Measurements from ENCODE around the gene WDR27. TPM values are rescaled to one million over a fixed set of nuclear protein-coding genes. Genes with fewer than 3 reads are reported as not detected.

WDR27 gene
- polyA plus RNA-seq, 2 donors, result 10.3 to 24.0 TPM

GRCh38 chr6:169657284-169657610 is 44.6 kb downstream of the WDR27 start:
- Histone ChIP-seq H3K9me3 (ENCODE audit: control insufficient read depth in 2 of 2, insufficient read depth in 1 of 2, low read depth in 1 of 2, low read length in 1 of 2) (no peaks in the 10 kb centered on the region), H3K4me3 (ENCODE audit: low read depth in 1 of 2, low read length in 2 of 2) (no peak overlapping the region), H3K27ac (ENCODE audit: low read depth in 2 of 2, low read length in 1 of 2) (no peak overlapping the region), H3K27me3 (ENCODE audit: control insufficient read depth in 1 of 2, insufficient read depth in 2 of 2, low read length in 2 of 2) (no peaks in the 10 kb centered on the region), H3K36me3 (ENCODE audit: control insufficient read depth in 2 of 2, insufficient read depth in 2 of 2, low read length in 1 of 2) (peaks cover 3 to 20% of the 10 kb centered on the region in 2 donors), H3K4me1 (ENCODE audit: control insufficient read depth in 2 of 2, insufficient read depth in 2 of 2, low read length in 1 of 2) (peaks cover 0 to 5% of the 10 kb centered on the region in 2 donors)
- WGBS, 2 donors, result 85 to 92% methylated on average over 13 of the region's 13 CpGs

DNA sequence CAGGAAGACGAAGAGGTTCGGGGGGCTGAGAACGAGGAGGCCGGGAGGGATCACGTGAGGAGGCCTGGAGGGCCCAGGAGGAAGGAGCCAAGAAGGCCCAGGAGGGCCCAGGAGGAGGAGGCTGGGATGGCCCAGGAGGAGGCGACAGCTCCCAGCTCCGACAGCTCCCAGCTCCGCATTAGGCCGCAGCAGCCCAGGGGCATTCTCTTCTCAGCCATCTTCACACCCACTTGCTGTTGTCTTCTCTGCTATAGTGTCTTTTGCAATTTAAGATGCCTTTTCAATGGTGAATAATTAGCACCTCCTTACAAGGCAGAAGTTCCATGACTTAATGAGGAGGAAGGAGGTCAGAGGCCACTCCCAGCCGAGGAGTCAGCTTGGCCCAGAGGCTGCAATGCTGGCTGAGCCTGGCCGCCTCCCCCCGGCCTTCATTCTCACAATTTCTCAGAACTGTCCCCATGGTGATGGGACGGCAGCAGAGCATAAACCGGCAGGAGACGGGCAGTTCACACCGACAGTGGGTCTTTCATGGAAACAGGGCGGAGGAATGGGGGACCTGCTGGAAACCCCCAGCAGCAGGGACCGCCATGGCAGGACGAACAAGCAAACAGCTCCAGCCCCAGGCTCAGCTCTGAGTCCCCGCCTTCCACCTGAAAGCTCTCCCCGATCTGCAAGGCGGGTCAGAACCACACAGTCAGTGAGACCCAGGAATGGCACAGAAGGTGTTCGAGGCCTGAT is 45.1 kb downstream of the WDR27 start:
- Histone ChIP-seq H3K27me3 (ENCODE audit: control insufficient read depth in 1 of 2, insufficient read depth in 2 of 2, low read length in 2 of 2) (no peaks in the 10 kb centered on the region), H3K4me3 (ENCODE audit: low read depth in 1 of 2, low read length in 2 of 2) (no peak overlapping the region), H3K36me3 (ENCODE audit: control insufficient read depth in 2 of 2, insufficient read depth in 2 of 2, low read length in 1 of 2) (peaks cover 3 to 20% of the 10 kb centered on the region in 2 donors), H3K9me3 (ENCODE audit: control insufficient read depth in 2 of 2, insufficient read depth in 1 of 2, low read depth in 1 of 2, low read length in 1 of 2) (no peaks in the 10 kb centered on the region), H3K27ac (ENCODE audit: low read depth in 2 of 2, low read length in 1 of 2) (no peak overlapping the region), H3K4me1 (ENCODE audit: control insufficient read depth in 2 of 2, insufficient read depth in 2 of 2, low read length in 1 of 2) (peaks cover 0 to 5% of the 10 kb centered on the region in 2 donors)
- 95% methylated on average over 22 to 23 of the region's 23 CpGs for WGBS, 2 donors

DNA sequence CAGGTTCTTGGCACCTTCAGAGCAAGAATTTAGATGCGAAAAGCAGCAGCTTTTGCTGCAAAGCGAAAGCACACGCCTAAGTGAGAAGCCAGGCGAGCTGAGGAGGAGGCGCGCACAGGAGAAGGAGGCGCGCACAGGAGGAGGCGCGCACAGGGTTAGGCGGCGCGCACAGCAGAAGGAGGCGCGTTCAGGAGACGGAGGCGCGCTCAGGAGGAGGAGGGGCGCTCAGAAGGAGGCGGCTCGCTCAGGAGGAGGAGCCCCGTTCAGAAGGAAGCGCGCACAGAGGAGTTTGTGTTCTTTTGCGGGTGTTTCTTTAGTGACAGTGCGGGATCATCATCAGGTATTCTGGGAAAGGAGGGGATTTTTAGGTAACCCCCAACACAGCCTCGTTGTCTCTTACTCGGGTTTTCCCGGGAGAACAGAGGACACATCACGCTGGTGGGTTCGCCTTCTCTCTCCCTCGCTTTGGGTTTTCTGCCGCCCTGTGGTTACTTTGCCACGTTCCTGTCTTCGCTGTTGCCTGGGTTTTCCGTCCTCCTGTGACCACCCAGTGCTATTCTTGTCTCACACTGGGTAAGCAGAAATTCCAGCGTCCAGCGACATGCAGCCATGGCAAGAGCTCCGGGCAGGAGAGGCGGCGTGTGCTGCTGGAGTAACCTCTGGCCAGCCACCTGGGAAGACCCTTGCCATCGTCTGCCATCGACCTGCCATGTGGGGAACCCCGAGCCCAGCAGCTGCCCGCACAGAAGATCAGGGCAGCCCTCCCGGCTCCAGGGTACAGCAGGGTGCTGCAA is 47.0 kb downstream of the WDR27 start:
- H3K4me3 ChIP-seq (ENCODE audit: low read depth in 1 of 2, low read length in 2 of 2), result peak overlapping the region; percentile 37 to 49
- no peaks in the 10 kb centered on the region for H3K9me3 ChIP-seq (ENCODE audit: control insufficient read depth in 2 of 2, insufficient read depth in 1 of 2, low read depth in 1 of 2, low read length in 1 of 2)
- H3K27ac ChIP-seq (ENCODE audit: low read depth in 2 of 2, low read length in 1 of 2), result peak overlapping the region; percentile 66 to 73
- H3K36me3 ChIP-seq (ENCODE audit: control insufficient read depth in 2 of 2, insufficient read depth in 2 of 2, low read length in 1 of 2), result peaks cover 2 to 16% of the 10 kb centered on the region in 2 donors
- peaks cover 0 to 5% of the 10 kb centered on the region in 2 donors for H3K4me1 ChIP-seq (ENCODE audit: control insufficient read depth in 2 of 2, insufficient read depth in 2 of 2, low read length in 1 of 2)
- H3K27me3 ChIP-seq (ENCODE audit: control insufficient read depth in 1 of 2, insufficient read depth in 2 of 2, low read length in 2 of 2), result no peaks in the 10 kb centered on the region
- 52 to 58% methylated on average over 46 of the region's 46 CpGs for WGBS, 2 donors

GRCh38 chr6:169653691-169654090 is 48.1 kb downstream of the WDR27 start:
- H3K27me3 ChIP-seq (ENCODE audit: control insufficient read depth in 1 of 2, insufficient read depth in 2 of 2, low read length in 2 of 2), result no peaks in the 10 kb centered on the region
- peak overlapping the region in 1 of 2 donors; percentile 10 for H3K4me3 ChIP-seq (ENCODE audit: low read depth in 1 of 2, low read length in 2 of 2)
- 80 to 83% methylated on average over 6 of the region's 6 CpGs for WGBS, 2 donors

GRCh38 chr6:169652896-169653295 is 48.9 kb downstream of the WDR27 start:
- no peaks in the 10 kb centered on the region for H3K27me3 ChIP-seq (ENCODE audit: control insufficient read depth in 1 of 2, insufficient read depth in 2 of 2, low read length in 2 of 2)
- WGBS, 2 donors, result 96 to 98% methylated on average over 11 of the region's 11 CpGs
- H3K9me3 ChIP-seq (ENCODE audit: control insufficient read depth in 2 of 2, insufficient read depth in 1 of 2, low read depth in 1 of 2, low read length in 1 of 2), result no peaks in the 10 kb centered on the region
- peaks cover 0 to 7% of the 10 kb centered on the region in 2 donors for H3K36me3 ChIP-seq (ENCODE audit: control insufficient read depth in 2 of 2, insufficient read depth in 2 of 2, low read length in 1 of 2)
- no peak overlapping the region for H3K4me3 ChIP-seq (ENCODE audit: low read depth in 1 of 2, low read length in 2 of 2)
- no peak overlapping the region for H3K27ac ChIP-seq (ENCODE audit: low read depth in 2 of 2, low read length in 1 of 2)
- H3K4me1 ChIP-seq (ENCODE audit: control insufficient read depth in 2 of 2, insufficient read depth in 2 of 2, low read length in 1 of 2), result peaks cover 0 to 5% of the 10 kb centered on the region in 2 donors

More at GRCh38 chr6:169653691-169654090, 48.1 kb downstream of the WDR27 start:
- peak overlapping the region in 1 of 2 donors; percentile 17 for H3K27ac ChIP-seq (ENCODE audit: low read depth in 2 of 2, low read length in 1 of 2)
- H3K9me3 ChIP-seq (ENCODE audit: control insufficient read depth in 2 of 2, insufficient read depth in 1 of 2, low read depth in 1 of 2, low read length in 1 of 2), result no peaks in the 10 kb centered on the region
- H3K4me1 ChIP-seq (ENCODE audit: control insufficient read depth in 2 of 2, insufficient read depth in 2 of 2, low read length in 1 of 2), result peaks cover 0 to 5% of the 10 kb centered on the region in 2 donors
- H3K36me3 ChIP-seq (ENCODE audit: control insufficient read depth in 2 of 2, insufficient read depth in 2 of 2, low read length in 1 of 2), result peaks cover 0 to 7% of the 10 kb centered on the region in 2 donors

- Histone ChIP-seq H3K36me3 (ENCODE audit: control insufficient read depth in 2 of 2, insufficient read depth in 2 of 2, low read length in 1 of 2) (no peaks in the 10 kb centered on the region), H3K4me3 (ENCODE audit: low read depth in 1 of 2, low read length in 2 of 2) (no peak overlapping the region), H3K4me1 (ENCODE audit: control insufficient read depth in 2 of 2, insufficient read depth in 2 of 2, low read length in 1 of 2) (peaks cover 3 to 8% of the 10 kb centered on the region in 2 donors), H3K27me3 (ENCODE audit: control insufficient read depth in 1 of 2, insufficient read depth in 2 of 2, low read length in 2 of 2) (no peaks in the 10 kb centered on the region), H3K27ac (ENCODE audit: low read depth in 2 of 2, low read length in 1 of 2) (no peak overlapping the region), H3K9me3 (ENCODE audit: control insufficient read depth in 2 of 2, insufficient read depth in 1 of 2, low read depth in 1 of 2, low read length in 1 of 2) (no peaks in the 10 kb centered on the region)
- 93 to 95% methylated on average over 12 of the region's 12 CpGs for WGBS, 2 donors
Observed at GRCh38 chr6:169651498-169651897, 50.3 kb downstream of the WDR27 start.

- Histone ChIP-seq H3K4me3 (ENCODE audit: low read depth in 1 of 2, low read length in 2 of 2) (no peak overlapping the region), H3K36me3 (ENCODE audit: control insufficient read depth in 2 of 2, insufficient read depth in 2 of 2, low read length in 1 of 2) (no peaks in the 10 kb centered on the region), H3K9me3 (ENCODE audit: control insufficient read depth in 2 of 2, insufficient read depth in 1 of 2, low read depth in 1 of 2, low read length in 1 of 2) (no peaks in the 10 kb centered on the region), H3K4me1 (ENCODE audit: control insufficient read depth in 2 of 2, insufficient read depth in 2 of 2, low read length in 1 of 2) (peaks cover 3 to 11% of the 10 kb centered on the region in 2 donors), H3K27me3 (ENCODE audit: control insufficient read depth in 1 of 2, insufficient read depth in 2 of 2, low read length in 2 of 2) (no peaks in the 10 kb centered on the region), H3K27ac (ENCODE audit: low read depth in 2 of 2, low read length in 1 of 2) (no peak overlapping the region)
- WGBS, 2 donors, result 94 to 97% methylated on average over 4 to 6 of the region's 6 CpGs
Observed at GRCh38 chr6:169650959-169651292, 50.9 kb downstream of the WDR27 start.

GRCh38 chr6:169650241-169650958 is 51.4 kb downstream of the WDR27 start:
- peaks cover 3 to 11% of the 10 kb centered on the region in 2 donors for H3K4me1 ChIP-seq (ENCODE audit: control insufficient read depth in 2 of 2, insufficient read depth in 2 of 2, low read length in 1 of 2)
- WGBS, 2 donors, result 96% methylated on average over 3 of the region's 3 CpGs
- no peak overlapping the region for H3K4me3 ChIP-seq (ENCODE audit: low read depth in 1 of 2, low read length in 2 of 2)
- no peak overlapping the region for H3K27ac ChIP-seq (ENCODE audit: low read depth in 2 of 2, low read length in 1 of 2)
- no peaks in the 10 kb centered on the region for H3K9me3 ChIP-seq (ENCODE audit: control insufficient read depth in 2 of 2, insufficient read depth in 1 of 2, low read depth in 1 of 2, low read length in 1 of 2)
- no peaks in the 10 kb centered on the region for H3K36me3 ChIP-seq (ENCODE audit: control insufficient read depth in 2 of 2, insufficient read depth in 2 of 2, low read length in 1 of 2)
- H3K27me3 ChIP-seq (ENCODE audit: control insufficient read depth in 1 of 2, insufficient read depth in 2 of 2, low read length in 2 of 2), result no peaks in the 10 kb centered on the region

DNA sequence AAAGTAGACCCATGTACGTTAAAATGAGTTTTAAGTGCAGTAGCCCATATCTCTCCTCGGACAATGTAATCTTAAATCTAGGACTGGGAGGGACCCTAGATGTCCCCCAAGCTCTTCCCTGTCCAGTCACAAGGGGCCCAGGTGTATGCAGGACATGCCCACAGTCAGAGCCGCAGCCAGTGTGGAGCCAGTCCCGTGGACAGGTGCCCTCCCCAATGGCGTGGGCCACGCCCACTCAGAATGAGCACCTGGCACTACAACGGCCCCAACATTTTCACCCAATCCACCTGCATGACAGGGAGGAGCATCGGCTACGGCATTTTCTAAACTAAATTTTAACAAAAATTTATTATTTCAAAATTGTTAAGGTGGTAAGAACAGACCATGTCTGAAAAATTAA is 53.2 kb downstream of the WDR27 start:
- 91 to 92% methylated on average over 9 of the region's 9 CpGs for WGBS, 2 donors
- no peaks in the 10 kb centered on the region for H3K9me3 ChIP-seq (ENCODE audit: control insufficient read depth in 2 of 2, insufficient read depth in 1 of 2, low read depth in 1 of 2, low read length in 1 of 2)

More for the DNA sequence above, 53.2 kb downstream of the WDR27 start:
- no peaks in the 10 kb centered on the region for H3K27me3 ChIP-seq (ENCODE audit: control insufficient read depth in 1 of 2, insufficient read depth in 2 of 2, low read length in 2 of 2)
- H3K27ac ChIP-seq (ENCODE audit: low read depth in 2 of 2, low read length in 1 of 2), result no peak overlapping the region
- H3K4me1 ChIP-seq (ENCODE audit: control insufficient read depth in 2 of 2, insufficient read depth in 2 of 2, low read length in 1 of 2), result peaks cover 3 to 7% of the 10 kb centered on the region in 2 donors
- no peaks in the 10 kb centered on the region for H3K36me3 ChIP-seq (ENCODE audit: control insufficient read depth in 2 of 2, insufficient read depth in 2 of 2, low read length in 1 of 2)
- no peak overlapping the region for H3K4me3 ChIP-seq (ENCODE audit: low read depth in 1 of 2, low read length in 2 of 2)

All from esophagus (tissue), 2 donors.